Motor neuron (in vitro differentiated cells): ENCODE measurements around the gene LGALS13. TPM values are rescaled to one million over a fixed set of nuclear protein-coding genes. Genes with fewer than 3 reads are reported as not detected.
"Not testable (repeated sequence)": the region's sequence is repeated elsewhere in the genome, so short reads cannot be mapped to it uniquely, and the experiment has no call there.

Source experiments
- ATAC-seq, 8 experiments: fragments of 200-7000 bp; cut with Tn5 transposase; replicated peaks in 6 of 8; 2 replicates each; pipeline ENCODE4 v1.8.0; 2021; ENCODE audit warnings: mild to moderate bottlenecking in 8 of 8, moderate library complexity in 8 of 8
- H3K27ac ChIP-seq, 2 donors: fragments of 250-450 bp; sonication (Bioruptor Pico); 2 replicates each; pipeline ENCODE4 v1.9.0; 2021; ENCODE audit warnings: antibody characterized with exemption in 2 of 2, mild to moderate bottlenecking in 2 of 2, moderate library complexity in 1 of 2
- H3K4me1 ChIP-seq, 2 donors: fragments of 250-450 bp; sonication (Bioruptor Pico); replicated peaks in 1 of 2; 2 replicates each; pipeline ENCODE4 v1.6.1; 2021; ENCODE audit warnings: antibody characterized with exemption in 2 of 2, mild to moderate bottlenecking in 2 of 2, moderate library complexity in 1 of 2
- H3K4me3 ChIP-seq, 5 donors: fragments of 250-450 bp; sonication (Bioruptor Pico); 2 replicates each; pipeline ENCODE4 v1.9.0; 2021; ENCODE audit warnings: antibody characterized with exemption in 5 of 5, mild to moderate bottlenecking in 5 of 5, moderate library complexity in 4 of 5
- WGBS, 10 experiments: fragments of 450-650 bp; shearing (Covaris generic); methylation state at CpG; one replicate each; pipeline ENCODE4 v1.0.0; 2022; 5-methylcytosine and 5-hydroxymethylcytosine counted together
- in situ Hi-C, 9 experiments: fragments of 400-800 bp; cut with MboI; loops; one replicate each; pipeline ENCODE4 v1.15.0; 2021; ENCODE audit warnings: low sequenced_read_pairs in 9 of 9, low pct_unique_long_range_greater_than_20kb in 2 of 9; ENCODE audit not compliant: unreplicated experiment in 9 of 9
- total RNA-seq, 8 experiments: library from RNA; unstranded; fragments of 300-600 nt; gene quantifications; 2 replicates each; pipeline versions ENCODE4 v1.2.3 to v1.2.4, GENCODE V29; 2022

The LGALS13 gene
- total RNA-seq, 8 experiments from 2014 or later: not detected

DNA sequence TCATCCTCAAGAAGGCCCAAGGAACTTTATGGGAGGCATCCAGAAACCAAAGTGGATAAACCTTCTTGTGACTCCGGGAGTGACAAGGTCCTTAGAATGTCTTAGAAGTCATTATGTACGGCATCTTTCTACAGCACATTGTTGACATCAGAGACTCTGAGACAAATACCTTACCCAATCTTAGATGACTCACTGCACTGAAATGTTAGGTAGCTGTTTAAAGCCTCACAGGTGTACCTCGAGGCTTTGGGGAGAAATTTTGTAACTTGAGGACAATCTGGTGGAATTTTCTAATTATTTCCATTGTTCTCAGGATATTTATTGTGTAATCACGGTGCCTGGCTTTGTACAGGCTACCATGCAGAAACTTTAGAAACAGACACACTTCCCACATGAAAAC is 14.8 kb upstream of the LGALS13 start:
- in situ Hi-C loops: no loop called here
- no peak for ATAC-seq
- Histone ChIP-seq H3K4me3 (no peak overlapping the region), H3K27ac (no peak overlapping the region), H3K4me1 (no peaks in the 10 kb centered on the region)
- 0 to 46% (median 19%) methylated on average over 1 to 4 of the region's 4 CpGs; no CpG with 5 or more reads in 1 of the 10 experiments for WGBS, 10 experiments

DNA sequence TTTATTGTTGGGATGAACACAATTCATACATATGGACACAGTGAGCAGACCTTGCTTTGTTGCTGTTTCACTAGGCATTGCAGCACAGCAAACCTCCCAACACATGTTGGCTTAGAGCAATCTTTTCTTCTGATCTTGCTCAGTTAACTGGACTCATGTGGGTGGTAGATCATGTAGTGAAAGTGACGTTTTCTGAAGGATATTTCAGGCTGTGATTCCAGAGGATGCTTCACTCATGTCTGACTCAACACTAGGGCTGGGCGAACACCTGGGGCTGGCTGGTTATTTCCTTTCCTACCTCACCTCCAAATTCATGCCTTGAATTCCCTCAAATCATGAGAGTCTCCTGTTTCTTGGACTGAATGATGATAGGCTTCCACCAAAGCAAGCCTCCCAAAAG is 14.3 kb upstream of the LGALS13 start:
- WGBS, 10 experiments: 0 to 33% (median 0%) methylated on average over 1 to 2 of the region's 2 CpGs; no CpG with 5 or more reads in 3 of the 10 experiments
- in situ Hi-C loops: no loop called here
- no peak overlapping the region for H3K4me3 ChIP-seq
- no peak overlapping the region for H3K27ac ChIP-seq
- ATAC-seq: no peak
- H3K4me1 ChIP-seq: no peaks in the 10 kb centered on the region

DNA sequence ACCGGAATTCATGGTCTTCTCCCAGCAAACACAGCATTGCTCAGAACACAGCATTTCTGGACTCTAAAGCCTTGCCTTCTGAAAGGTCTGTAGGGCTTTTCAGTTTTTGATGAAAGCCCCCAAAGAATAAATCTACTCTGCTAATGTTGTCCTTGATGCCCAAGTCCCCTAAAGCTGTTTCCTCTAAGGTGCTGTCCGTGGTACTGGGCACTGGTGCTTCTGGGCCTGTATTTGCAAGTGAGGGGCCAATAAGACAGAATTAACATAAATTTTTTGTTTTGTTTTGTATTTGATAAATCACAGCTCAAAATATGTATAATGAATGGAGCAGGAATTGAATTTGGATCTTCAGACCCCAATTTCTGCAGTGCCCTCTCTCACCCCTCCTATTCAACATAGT is 12.1 kb upstream of the LGALS13 start:
- Histone ChIP-seq H3K4me3 (no peak overlapping the region), H3K27ac (no peak overlapping the region), H3K4me1 (no peaks in the 10 kb centered on the region)
- no peak for ATAC-seq
- 0 to 60% (median 25%) methylated on average over 1 to 2 of the region's 2 CpGs; no CpG with 5 or more reads in 2 of the 10 experiments for WGBS, 10 experiments
- in situ Hi-C loops: no loop called here

DNA sequence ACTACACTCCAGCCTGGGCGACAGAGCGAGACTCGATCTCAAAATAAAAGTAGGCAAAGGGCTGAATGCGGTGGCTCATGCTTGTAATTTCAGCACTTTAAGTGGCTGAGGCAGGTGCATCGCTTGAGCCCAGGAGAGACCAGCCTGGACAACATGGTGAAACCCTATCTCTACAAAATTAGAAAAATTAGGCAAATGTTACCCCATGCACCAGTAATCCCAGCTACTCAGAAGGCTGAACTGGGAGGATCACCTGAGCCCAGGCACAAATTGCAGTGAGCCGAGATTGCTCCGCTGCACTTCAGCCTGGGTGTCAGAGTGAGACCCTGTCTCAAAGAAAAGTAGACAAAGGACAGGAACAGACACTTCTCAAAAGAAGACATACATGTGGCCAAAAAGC is 9.9 kb upstream of the LGALS13 start:
- H3K4me3 ChIP-seq: no peak overlapping the region
- in situ Hi-C loops: no loop called here
- WGBS, 10 experiments: 30 to 88% (median 56%) methylated on average over 2 to 7 of the region's 7 CpGs; no CpG with 5 or more reads in 2 of the 10 experiments
- H3K4me1 ChIP-seq: no peaks in the 10 kb centered on the region
- ATAC-seq: no peak
- H3K27ac ChIP-seq: no peak overlapping the region

DNA sequence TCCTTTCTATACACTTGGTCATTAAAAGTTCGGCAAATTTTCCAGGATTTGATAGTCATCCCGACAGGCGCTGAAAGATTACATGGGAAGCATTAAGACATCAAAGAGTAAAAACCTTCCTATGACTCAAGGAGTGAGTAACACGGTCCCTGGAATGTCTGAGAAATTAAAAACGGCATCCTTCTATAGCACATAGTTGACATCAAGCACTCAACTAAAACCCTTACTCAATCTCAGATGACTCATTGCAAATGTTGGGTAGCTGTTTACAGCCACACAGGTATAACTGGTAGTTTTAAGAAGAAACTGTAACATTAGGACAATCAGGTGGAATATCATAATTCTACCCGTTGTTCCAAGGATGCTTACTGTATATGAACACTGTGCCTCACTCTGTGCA is 6.4 kb upstream of the LGALS13 start:
- Histone ChIP-seq H3K4me3 (no peak overlapping the region), H3K4me1 (no peaks in the 10 kb centered on the region), H3K27ac (no peak overlapping the region)
- in situ Hi-C loops: no loop called here
- no peak for ATAC-seq
- 0 to 83% (median 50%) methylated on average over 1 to 6 of the region's 6 CpGs; no CpG with 5 or more reads in 1 of the 10 experiments for WGBS, 10 experiments

DNA sequence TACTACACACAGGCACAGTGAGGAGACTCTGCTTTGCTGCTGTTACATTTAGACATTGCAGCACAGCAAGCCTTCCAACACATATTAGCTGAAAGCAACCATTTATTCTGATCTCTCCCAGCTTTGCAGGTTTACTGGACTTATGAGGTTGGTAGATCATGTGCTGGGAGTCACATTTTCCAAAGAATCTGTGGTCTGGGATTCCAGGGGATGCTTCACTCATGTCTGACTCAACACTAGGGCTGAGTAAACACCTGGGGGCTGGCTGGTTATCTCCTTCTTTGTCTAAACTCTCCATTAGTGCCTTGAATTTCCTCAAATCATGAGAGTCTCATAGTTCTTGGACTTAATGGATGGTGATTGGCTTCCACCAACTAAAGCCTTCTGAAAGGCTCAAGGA is 5.4 kb upstream of the LGALS13 start:
- Histone ChIP-seq H3K27ac (no peak overlapping the region), H3K4me3 (no peak overlapping the region), H3K4me1 (no peaks in the 10 kb centered on the region)
- no peak for ATAC-seq
- in situ Hi-C loops: no loop called here

DNA sequence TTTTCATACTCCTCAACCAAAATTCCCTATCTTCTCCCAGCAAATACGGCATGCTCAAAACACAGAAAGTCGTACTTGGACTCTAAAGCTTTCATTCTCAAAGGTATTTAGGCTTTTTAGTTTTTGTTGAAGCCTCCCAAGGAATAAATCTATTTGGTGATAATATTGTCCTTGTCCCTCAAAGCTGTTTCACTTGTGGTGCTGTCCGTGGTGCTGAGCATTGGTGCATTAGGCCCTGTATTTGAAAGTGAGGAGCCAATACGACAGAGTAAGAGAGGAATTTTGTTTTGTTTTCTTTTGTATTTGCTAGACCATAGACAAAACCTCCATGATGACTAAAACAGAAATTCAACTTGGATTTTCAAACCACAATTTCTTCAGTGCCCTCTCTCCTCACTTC is 3.2 kb upstream of the LGALS13 start:
- Histone ChIP-seq H3K4me1 (no peaks in the 10 kb centered on the region), H3K4me3 (no peak overlapping the region), H3K27ac (no peak overlapping the region)
- 0 to 25% (median 4%) methylated on average over 1 to 4 of the region's 4 CpGs for WGBS, 10 experiments
- in situ Hi-C loops: no loop called here
- ATAC-seq: no peak

DNA sequence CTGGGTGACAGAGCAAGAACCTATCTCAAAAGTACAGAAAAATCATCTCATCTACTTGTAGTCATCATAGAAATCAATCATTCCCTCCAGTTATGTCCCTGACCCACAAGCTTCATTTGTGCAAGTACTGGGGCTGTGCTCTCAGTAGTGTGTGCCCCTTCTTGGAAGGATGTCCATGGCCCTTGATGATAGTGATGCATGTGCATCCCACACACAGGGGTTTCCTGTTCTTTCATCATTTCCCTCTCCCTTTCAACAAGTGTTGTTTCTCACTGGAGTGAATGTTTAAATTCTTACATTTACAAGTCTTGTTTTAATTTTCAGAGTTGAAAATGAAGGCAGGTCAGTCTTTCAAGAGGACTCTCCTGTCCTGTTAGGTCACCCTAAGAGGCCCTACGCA is 1.5 kb downstream of the LGALS13 start:
- Histone ChIP-seq H3K27ac (no peak overlapping the region), H3K4me1 (no peaks in the 10 kb centered on the region), H3K4me3 (no peak overlapping the region)
- ATAC-seq: no peak
- in situ Hi-C loops: no loop called here
- WGBS, 10 experiments: 0 to 58% (median 17%) methylated on average over 1 of the region's 1 CpG; no CpG with 5 or more reads in 5 of the 10 experiments

DNA sequence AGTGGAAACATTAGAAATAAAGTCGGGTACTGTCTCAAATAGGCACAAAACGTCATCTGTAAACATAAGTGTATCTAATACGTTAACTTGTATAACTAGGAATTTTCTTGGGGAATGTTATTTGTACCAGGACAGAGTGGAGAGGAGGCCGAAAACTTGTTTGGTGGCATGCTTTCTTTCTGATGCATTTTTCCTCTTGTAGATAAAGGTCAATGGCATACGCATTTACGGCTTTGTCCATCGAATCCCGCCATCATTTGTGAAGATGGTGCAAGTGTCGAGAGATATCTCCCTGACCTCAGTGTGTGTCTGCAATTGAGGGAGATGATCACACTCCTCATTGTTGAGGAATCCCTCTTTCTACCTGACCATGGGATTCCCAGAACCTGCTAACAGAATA is 4.7 kb downstream of the LGALS13 start:
- ATAC-seq: no peak

DNA sequence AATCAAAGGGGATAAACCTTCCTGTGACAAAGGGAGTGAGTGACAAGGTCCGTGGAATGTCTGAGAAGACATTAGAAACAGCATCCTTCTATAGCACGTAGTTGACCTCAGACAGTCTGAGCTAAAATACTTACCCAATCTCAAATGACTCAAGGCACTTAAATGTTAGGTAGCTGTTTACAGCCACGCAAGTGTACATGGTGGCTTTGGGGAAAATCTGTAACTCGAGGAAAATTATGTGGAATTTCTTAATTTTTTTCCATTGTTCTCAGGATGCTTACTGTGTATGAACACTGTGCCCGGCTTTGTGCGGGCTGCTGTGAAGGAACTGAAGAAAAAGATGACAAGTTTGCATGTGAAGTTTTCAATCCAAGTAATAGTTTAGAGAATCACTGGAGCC is 5.2 kb downstream of the LGALS13 start:
- in situ Hi-C loops: no loop called here
- no peak for ATAC-seq
- 12 to 75% (median 48%) methylated on average over 3 to 6 of the region's 6 CpGs; no CpG with 5 or more reads in 1 of the 10 experiments for WGBS, 10 experiments
- Histone ChIP-seq H3K27ac (no peak overlapping the region), H3K4me3 (no peak overlapping the region), H3K4me1 (no peaks in the 10 kb centered on the region)

More for the DNA sequence above, 4.7 kb downstream of the LGALS13 start:
- Histone ChIP-seq H3K4me1 (no peaks in the 10 kb centered on the region), H3K4me3 (no peak overlapping the region), H3K27ac (no peak overlapping the region)
- in situ Hi-C loops: no loop called here
- 18 to 83% (median 67%) methylated on average over 1 to 9 of the region's 9 CpGs; no CpG with 5 or more reads in 1 of the 10 experiments for WGBS, 10 experiments

DNA sequence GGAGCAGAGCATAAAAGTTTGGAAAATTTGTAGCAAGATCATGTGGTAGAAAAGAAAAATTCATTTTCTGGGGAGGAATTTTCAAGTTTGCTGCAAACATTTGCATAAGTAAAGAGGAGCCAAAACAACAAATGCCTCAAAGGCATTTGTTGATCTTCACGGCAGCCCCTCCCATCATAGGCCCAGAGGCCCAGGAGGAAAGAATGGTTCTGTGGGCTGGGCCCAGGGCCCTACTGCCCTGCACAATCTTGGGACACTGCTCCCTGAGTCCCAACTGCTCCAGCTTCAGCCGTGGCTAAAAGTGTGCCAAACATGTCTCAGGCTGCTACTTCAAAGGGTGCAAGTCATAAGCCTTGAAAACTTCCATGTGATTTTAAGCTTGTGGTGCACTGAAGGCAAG is 11.3 kb downstream of the LGALS13 start:
- Histone ChIP-seq H3K4me1 (no peaks in the 10 kb centered on the region), H3K4me3 (no peak overlapping the region), H3K27ac (no peak overlapping the region)
- in situ Hi-C loops: no loop called here
- 0 to 100% (median 49%) methylated on average over 1 to 2 of the region's 2 CpGs; no CpG with 5 or more reads in 2 of the 10 experiments for WGBS, 10 experiments
- no peak for ATAC-seq

DNA sequence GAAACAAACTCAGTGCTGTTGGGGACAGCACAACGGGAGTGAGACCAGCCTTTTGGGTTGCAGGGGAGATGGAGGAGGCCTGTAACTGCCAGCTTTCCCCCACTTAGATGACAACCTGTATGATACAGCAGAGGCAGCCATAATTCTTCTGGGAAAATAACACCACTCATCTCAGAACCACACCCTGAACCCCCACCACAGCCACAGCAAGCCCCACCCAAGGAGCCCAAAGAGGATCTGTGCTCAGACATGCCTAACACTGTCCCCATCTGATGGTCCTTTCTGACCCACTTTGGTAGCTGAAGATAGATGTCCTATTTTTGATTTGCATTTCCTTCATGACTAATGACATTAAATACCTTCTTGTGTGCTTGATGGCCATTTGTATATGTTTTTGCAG is 15.4 kb downstream of the LGALS13 start:
- ATAC-seq: no peak
- H3K27ac ChIP-seq: no peak overlapping the region
- WGBS, 10 experiments: 0 to 33% (median 10%) methylated on average over 1 of the region's 1 CpG; no CpG with 5 or more reads in 6 of the 10 experiments
- no peak overlapping the region for H3K4me3 ChIP-seq
- in situ Hi-C loops: no loop called here
- no peaks in the 10 kb centered on the region for H3K4me1 ChIP-seq

DNA sequence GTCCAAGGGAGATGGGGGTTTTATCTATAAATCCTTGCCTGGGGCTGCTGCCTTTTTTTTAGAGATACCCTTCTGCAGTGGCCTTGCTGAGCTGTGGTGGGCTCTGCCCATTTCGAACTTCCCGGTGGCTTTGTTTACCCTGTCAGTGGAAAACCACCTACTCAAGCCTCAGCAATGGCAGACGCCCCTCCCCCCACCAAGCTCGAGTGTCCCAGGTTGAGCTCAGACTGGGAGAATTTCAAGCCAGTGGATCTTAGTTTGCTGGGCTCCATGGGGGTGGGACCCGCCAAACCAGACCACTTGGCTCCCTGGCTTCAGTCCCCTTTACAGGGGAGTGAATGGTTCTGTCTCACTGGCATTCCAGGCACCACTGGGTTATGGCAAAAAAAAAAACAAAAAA is 21.6 kb downstream of the LGALS13 start:
- WGBS, 10 experiments: 0 to 50% (median 0%) methylated on average over 1 to 3 of the region's 5 CpGs; no CpG with 5 or more reads in 4 of the 10 experiments
- no peak overlapping the region for H3K4me3 ChIP-seq
- ATAC-seq: no peak
- H3K27ac ChIP-seq: no peak overlapping the region
- in situ Hi-C loops: no loop called here
- no peaks in the 10 kb centered on the region for H3K4me1 ChIP-seq

DNA sequence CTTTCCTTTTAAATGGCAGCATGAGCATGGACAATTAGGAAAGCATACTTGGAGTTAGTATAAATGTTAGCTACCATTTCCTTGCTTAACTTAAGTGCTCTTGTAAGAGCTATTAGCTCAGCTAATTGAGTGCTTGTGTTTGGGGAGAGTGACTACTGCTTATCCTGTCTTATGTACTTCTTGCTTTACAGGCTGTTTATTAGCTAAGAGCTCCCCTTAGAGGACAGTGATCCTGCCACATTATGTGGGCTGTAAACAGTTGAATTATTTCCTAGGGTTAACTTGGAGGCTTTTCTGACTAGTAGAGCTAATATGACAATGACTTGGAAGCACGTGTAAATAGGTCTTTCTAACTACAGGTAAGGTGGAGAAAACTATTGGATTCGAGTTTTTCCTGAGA is 25.3 kb downstream of the LGALS13 start:
- H3K27ac ChIP-seq, H3K4me3 ChIP-seq, H3K4me1 ChIP-seq, in situ Hi-C loops, ATAC-seq: not testable (repeated sequence)
- 0 to 40% (median 14%) methylated on average over 1 to 2 of the region's 2 CpGs; no CpG with 5 or more reads in 3 of the 10 experiments for WGBS, 10 experiments
